Activated T-helper 2 cell treated with anti-CD3 and anti-CD28 coated beads, Interferon-gamma antibody, Interleukin-2, Interleukin-4, amounts not matched to agents 10 μg/mL and 5 μg/mL and 100 μg/mL, durations not matched to agents 14 hours and 24 hours and 36 hours (primary cell): ENCODE data around the gene ZBTB21. TPM values are rescaled to one million over a fixed set of nuclear protein-coding genes. Genes with fewer than 3 reads are reported as not detected.

Experiments used
- DNase-seq: peaks from one replicate; pipeline ENCODE4 v3.0.0; 2021; ENCODE audit warnings: low spot score
- H3K27ac Mint-ChIP-seq: one replicate; pipeline ENCODE4 v1.8.0; 2021; ENCODE audit warnings: mixed read lengths
- H3K27me3 Mint-ChIP-seq: one replicate; pipeline ENCODE4 v1.8.0; 2021; ENCODE audit warnings: low read depth, mixed read lengths
- H3K36me3 Mint-ChIP-seq: one replicate; pipeline ENCODE4 v1.8.0; 2021; ENCODE audit warnings: low read depth, mixed read lengths
- H3K4me1 Mint-ChIP-seq: one replicate; pipeline ENCODE4 v1.8.0; 2021; ENCODE audit warnings: low read depth, mixed read lengths
- H3K4me3 Mint-ChIP-seq: one replicate; pipeline ENCODE4 v1.8.0; 2021; ENCODE audit warnings: low read depth, mild to moderate bottlenecking, moderate library complexity, mixed read lengths
- H3K9me3 Mint-ChIP-seq: one replicate; pipeline ENCODE4 v1.8.0; 2021; ENCODE audit warnings: mixed read lengths
- intact Hi-C: fragments of 100-400 bp; cut with micrococcal nuclease; formaldehyde crosslinking; loops from one replicate; pipeline ENCODE4 v1.15.1; 2023
- total RNA-seq: library from RNA; stranded (reverse); gene quantifications from 2 replicates; pipeline ENCODE4 v1.2.3, GENCODE V29; 2022

The ZBTB21 gene
- total RNA-seq, 1 donor from 2014 or later: 24.5 TPM

GRCh38 chr21:42037943-42038342 is 27.8 kb upstream of the ZBTB21 start:
- Mint-ChIP-seq H3K4me3 (no peak overlapping the region), H3K36me3 (no peaks in the 10 kb centered on the region), H3K27ac (no peak overlapping the region), H3K9me3 (no peaks in the 10 kb centered on the region), H3K4me1 (no peaks in the 10 kb centered on the region), H3K27me3 (peaks cover 2% of the 10 kb centered on the region)
- DNase-seq: no peak
- intact Hi-C loops: no loop called here

GRCh38 chr21:42037516-42037915 is 27.4 kb upstream of the ZBTB21 start:
- Mint-ChIP-seq H3K27ac (no peak overlapping the region), H3K27me3 (peaks cover 2% of the 10 kb centered on the region), H3K4me3 (no peak overlapping the region), H3K9me3 (no peaks in the 10 kb centered on the region), H3K36me3 (no peaks in the 10 kb centered on the region), H3K4me1 (no peaks in the 10 kb centered on the region)
- no peak for DNase-seq
- intact Hi-C loops: no loop called here

GRCh38 chr21:42036313-42036712 is 26.2 kb upstream of the ZBTB21 start:
- H3K27ac Mint-ChIP-seq: no peak overlapping the region
- H3K27me3 Mint-ChIP-seq: peaks cover 2% of the 10 kb centered on the region
- intact Hi-C loops: no loop called here
- no peak for DNase-seq
- no peaks in the 10 kb centered on the region for H3K9me3 Mint-ChIP-seq
- H3K4me1 Mint-ChIP-seq: no peaks in the 10 kb centered on the region
- H3K36me3 Mint-ChIP-seq: no peaks in the 10 kb centered on the region
- no peak overlapping the region for H3K4me3 Mint-ChIP-seq

GRCh38 chr21:42032968-42033367 is 22.8 kb upstream of the ZBTB21 start:
- Mint-ChIP-seq H3K27me3 (peaks cover 4% of the 10 kb centered on the region), H3K4me3 (no peak overlapping the region), H3K9me3 (no peaks in the 10 kb centered on the region), H3K4me1 (no peaks in the 10 kb centered on the region), H3K27ac (no peak overlapping the region), H3K36me3 (no peaks in the 10 kb centered on the region)
- intact Hi-C loops: no loop called here
- no peak for DNase-seq

- DNase-seq: no peak
- intact Hi-C loops: no loop called here
- Mint-ChIP-seq H3K4me3 (no peak overlapping the region), H3K36me3 (no peaks in the 10 kb centered on the region), H3K27me3 (peaks cover 4% of the 10 kb centered on the region), H3K4me1 (no peaks in the 10 kb centered on the region), H3K27ac (no peak overlapping the region), H3K9me3 (no peaks in the 10 kb centered on the region)
These were observed 22.1 kb upstream of the ZBTB21 start for GRCh38 chr21:42032266-42032665.

GRCh38 chr21:42031816-42032215 is 21.7 kb upstream of the ZBTB21 start:
- intact Hi-C loops: no loop called here
- Mint-ChIP-seq H3K36me3 (no peaks in the 10 kb centered on the region), H3K4me1 (no peaks in the 10 kb centered on the region), H3K27me3 (peaks cover 4% of the 10 kb centered on the region), H3K27ac (no peak overlapping the region), H3K9me3 (no peaks in the 10 kb centered on the region), H3K4me3 (no peak overlapping the region)
- no peak for DNase-seq

GRCh38 chr21:42031241-42031640 is 21.1 kb upstream of the ZBTB21 start:
- no peaks in the 10 kb centered on the region for H3K9me3 Mint-ChIP-seq
- H3K4me1 Mint-ChIP-seq: no peaks in the 10 kb centered on the region
- peaks cover 4% of the 10 kb centered on the region for H3K27me3 Mint-ChIP-seq
- intact Hi-C loops: no loop called here
- no peak overlapping the region for H3K4me3 Mint-ChIP-seq
- DNase-seq: no peak
- no peak overlapping the region for H3K27ac Mint-ChIP-seq
- H3K36me3 Mint-ChIP-seq: no peaks in the 10 kb centered on the region

- Mint-ChIP-seq H3K27me3 (peaks cover 4% of the 10 kb centered on the region), H3K36me3 (no peaks in the 10 kb centered on the region), H3K4me1 (no peaks in the 10 kb centered on the region), H3K4me3 (no peak overlapping the region), H3K9me3 (no peaks in the 10 kb centered on the region), H3K27ac (no peak overlapping the region)
- DNase-seq: no peak
- intact Hi-C loops: no loop called here
These were observed 20.2 kb upstream of the ZBTB21 start for GRCh38 chr21:42030311-42030710.

GRCh38 chr21:42028766-42029425 is 18.7 kb upstream of the ZBTB21 start:
- H3K27me3 Mint-ChIP-seq: peaks cover 8% of the 10 kb centered on the region
- no peak overlapping the region for H3K4me3 Mint-ChIP-seq
- DNase-seq: no peak
- H3K4me1 Mint-ChIP-seq: no peaks in the 10 kb centered on the region
- H3K36me3 Mint-ChIP-seq: no peaks in the 10 kb centered on the region
- intact Hi-C loops: no loop called here
- no peaks in the 10 kb centered on the region for H3K9me3 Mint-ChIP-seq
- H3K27ac Mint-ChIP-seq: no peak overlapping the region

GRCh38 chr21:42027822-42028765 is 17.9 kb upstream of the ZBTB21 start:
- no peaks in the 10 kb centered on the region for H3K36me3 Mint-ChIP-seq
- intact Hi-C loops: no loop called here
- peaks cover 8% of the 10 kb centered on the region for H3K27me3 Mint-ChIP-seq
- no peak for DNase-seq
- H3K27ac Mint-ChIP-seq: no peak overlapping the region
- no peaks in the 10 kb centered on the region for H3K9me3 Mint-ChIP-seq
- no peak overlapping the region for H3K4me3 Mint-ChIP-seq
- no peaks in the 10 kb centered on the region for H3K4me1 Mint-ChIP-seq

GRCh38 chr21:42027085-42027821 is 17.1 kb upstream of the ZBTB21 start:
- Mint-ChIP-seq H3K36me3 (no peaks in the 10 kb centered on the region), H3K4me3 (no peak overlapping the region), H3K27me3 (peaks cover 8% of the 10 kb centered on the region), H3K4me1 (no peaks in the 10 kb centered on the region), H3K9me3 (no peaks in the 10 kb centered on the region), H3K27ac (no peak overlapping the region)
- DNase-seq: no peak
- intact Hi-C loops: no loop called here

- intact Hi-C loops: no loop called here
These were observed 15.9 kb upstream of the ZBTB21 start for GRCh38 chr21:42026082-42026435.

More at GRCh38 chr21:42026082-42026435, 15.9 kb upstream of the ZBTB21 start:
- Mint-ChIP-seq H3K27ac (no peak overlapping the region), H3K36me3 (no peaks in the 10 kb centered on the region), H3K4me3 (no peak overlapping the region), H3K27me3 (peaks cover 8% of the 10 kb centered on the region), H3K4me1 (no peaks in the 10 kb centered on the region), H3K9me3 (no peaks in the 10 kb centered on the region)
- no peak for DNase-seq
